A549 (cell line): ENCODE data around the gene MYO1E. TPM values are rescaled to one million over a fixed set of nuclear protein-coding genes. Genes with fewer than 3 reads are reported as not detected.

Experiments
- ATAC-seq, 2 experiments: fragments of 200-7000 bp in 1 of 2; fragments of >200 bp in 1 of 2; cut with Nextera tagmentation in 1 of 2; cut with Tn5 transposase in 1 of 2; 3 replicates each; pipeline versions ENCODE4 v1.8.0 to v1.9.1; 2018 to 2020; ENCODE audit warnings: mild to moderate bottlenecking in 1 of 2, moderate library complexity in 1 of 2
- CTCF ChIA-PET: fragments of 300-600 bp; sonication (Branson Sonifier 250); formaldehyde crosslinking; extraction: SDS; loops from one replicate; lab custom pipeline; 2021; ENCODE audit warnings: antibody characterized with exemption, inconsistent platforms; lab: Yijun Ruan, JAX
- POLR2A ChIA-PET: fragments of 350-600 bp; formaldehyde crosslinking; extraction: SDS; loops from one replicate; lab custom pipeline; 2021; ENCODE audit warnings: antibody characterized with exemption, inconsistent platforms; lab: Yijun Ruan, JAX
- DNase-seq, 2 experiments: peaks; one replicate each; pipeline versions ENCODE4 v3.0.0 to v3.0.0-alpha.2; 2011 to 2016; ENCODE audit warnings: low read depth in 1 of 2, low spot score in 1 of 2
- FAIRE-seq: peaks from 2 replicates; lab custom pipeline; 2011; peaks lifted over from hg19 to GRCh38; lab: Jason Lieb, UNC
- H3K27ac ChIP-seq, 2 experiments: fragments of >200 bp; sonication (Bioruptor Twin); formaldehyde crosslinking; 3 replicates each; pipeline ENCODE4 v1.5.1; 2016 to 2017
- H3K4me1 ChIP-seq: fragments of >200 bp; sonication (Bioruptor Twin); formaldehyde crosslinking; 3 replicates; pipeline ENCODE4 v1.6.1; 2016
- H3K4me2 ChIP-seq: fragments of >200 bp; sonication (Bioruptor Twin); formaldehyde crosslinking; 3 replicates; pipeline ENCODE4 v1.6.1; 2016
- H3K4me3 ChIP-seq: fragments of >200 bp; sonication (Bioruptor Twin); formaldehyde crosslinking; 3 replicates; pipeline ENCODE4 v1.5.1; 2016
- H3K9me3 ChIP-seq: fragments of >200 bp; sonication (Bioruptor Twin); formaldehyde crosslinking; 3 replicates; pipeline ENCODE4 v1.6.1; 2016
- BCL3 ChIP-seq: fragments of >200 bp; sonication (Bioruptor Twin); formaldehyde crosslinking; IDR thresholded peaks from 3 replicates; pipeline ENCODE4 v1.6.1; 2016
- CBX2 ChIP-seq: fragments of 200-600 bp; sonication (generic); IDR thresholded peaks from 2 replicates; pipeline ENCODE4 v1.6.1; 2016; ENCODE audit warnings: low read depth, mild to moderate bottlenecking, borderline replicate concordance
- CBX8 ChIP-seq: fragments of 200-600 bp; sonication (generic); IDR thresholded peaks from 2 replicates; pipeline ENCODE4 v1.6.1; 2016
- CHD4 ChIP-seq: fragments of 200-600 bp; sonication (generic); IDR thresholded peaks from 2 replicates; pipeline ENCODE4 v1.6.1; 2016; ENCODE audit warnings: antibody characterized with exemption, mild to moderate bottlenecking, borderline replicate concordance
- EHF ChIP-seq: fragments of 250-450 bp; sonication (Bioruptor Pico); IDR thresholded peaks from 2 replicates; pipeline ENCODE4 v1.5.0; 2020; ENCODE audit warnings: mild to moderate bottlenecking
- EHMT2 ChIP-seq: fragments of 200-600 bp; sonication (generic); IDR thresholded peaks from 2 replicates; pipeline ENCODE4 v1.6.1; 2016; ENCODE audit warnings: antibody characterized with exemption, low read depth, mild to moderate bottlenecking, moderate library complexity
- EP300 ChIP-seq, 2 experiments: fragments of >200 bp; sonication (Bioruptor Twin); formaldehyde crosslinking; IDR thresholded peaks; 2 replicates in 1 of 2; 3 replicates in 1 of 2; pipeline ENCODE4 v1.6.1; 2016 to 2017
- FOXS1 ChIP-seq: fragments of 250-450 bp; sonication (Bioruptor Pico); IDR thresholded peaks from 2 replicates; pipeline ENCODE4 v1.5.0; 2020; ENCODE audit warnings: mild to moderate bottlenecking, moderate library complexity
- GATA3 ChIP-seq: IDR thresholded peaks from 2 replicates; pipeline ENCODE4 v1.6.1; 2012; ENCODE audit warnings: borderline replicate concordance
- HDAC2 ChIP-seq: fragments of 200-600 bp; sonication (generic); IDR thresholded peaks from 2 replicates; pipeline ENCODE4 v1.6.1; 2016
- HES2 ChIP-seq: fragments of >200 bp; sonication (Bioruptor Twin); formaldehyde crosslinking; IDR thresholded peaks from 2 replicates; pipeline ENCODE4 v1.6.1; 2016
- HMGXB4 ChIP-seq: fragments of 250-450 bp; sonication (Bioruptor Pico); IDR thresholded peaks from 2 replicates; pipeline ENCODE4 v1.5.0; 2021; ENCODE audit warnings: mild to moderate bottlenecking, moderate library complexity, borderline replicate concordance
- JUN ChIP-seq, 2 experiments: fragments of >200 bp; sonication (Bioruptor Twin); formaldehyde crosslinking; IDR thresholded peaks; 2 replicates in 1 of 2; 3 replicates in 1 of 2; pipeline ENCODE4 v1.6.1; 2016 to 2017
- MAX ChIP-seq: IDR thresholded peaks from 2 replicates; pipeline ENCODE4 v1.6.1; 2012
- MYC ChIP-seq: IDR thresholded peaks from 2 replicates; pipeline ENCODE4 v1.6.1; 2012; ENCODE audit warnings: mild to moderate bottlenecking, inconsistent platforms, low read length, improper control_type of control experiment, borderline replicate concordance
- NPAS2 ChIP-seq: fragments of 250-450 bp; sonication (Bioruptor Pico); IDR thresholded peaks from 2 replicates; pipeline ENCODE4 v1.8.0; 2022; ENCODE audit warnings: mild to moderate bottlenecking, moderate library complexity, borderline replicate concordance
- PHF8 ChIP-seq: fragments of 200-600 bp; sonication (generic); IDR thresholded peaks from 2 replicates; pipeline ENCODE4 v1.6.1; 2016; ENCODE audit warnings: low read depth, mild to moderate bottlenecking, antibody characterized with exemption, moderate library complexity, borderline replicate concordance
- POLR2A ChIP-seq: IDR thresholded peaks from 2 replicates; pipeline ENCODE4 v1.6.1; 2012; ENCODE audit warnings: mild to moderate bottlenecking, low read length
- RAD21 ChIP-seq, 2 experiments: fragments of >200 bp in 1 of 2; sonication (Bioruptor Twin) in 1 of 2; formaldehyde crosslinking in 1 of 2; IDR thresholded peaks in 1 of 2; conservative IDR thresholded peaks in 1 of 2; 2 replicates in 1 of 2; 3 replicates in 1 of 2; pipeline ENCODE4 v1.6.1; 2012 to 2018; ENCODE audit warnings: inconsistent platforms in 1 of 2
- SMC3 ChIP-seq: fragments of >200 bp; sonication (Bioruptor Twin); formaldehyde crosslinking; IDR thresholded peaks from 3 replicates; pipeline ENCODE4 v1.6.1; 2018; ENCODE audit warnings: inconsistent platforms
- SREBF2 ChIP-seq: fragments of 450-650 bp; IDR thresholded peaks from 2 replicates; pipeline ENCODE4 v1.6.1; 2014; ENCODE audit warnings: mild to moderate bottlenecking, moderate library complexity
- ZC3H11A ChIP-seq: fragments of 450-650 bp; IDR thresholded peaks from 2 replicates; pipeline ENCODE4 v1.6.1; 2014; ENCODE audit warnings: antibody characterized with exemption, mild to moderate bottlenecking
- ZFP36 ChIP-seq: fragments of 450-650 bp; IDR thresholded peaks from 2 replicates; pipeline ENCODE4 v1.6.1; 2014; ENCODE audit warnings: borderline replicate concordance; ENCODE audit not compliant: partially characterized antibody
- ZSCAN20 ChIP-seq: fragments of 250-450 bp; sonication (Bioruptor Pico); IDR thresholded peaks from 2 replicates; pipeline ENCODE4 v1.8.0; 2022; ENCODE audit warnings: mild to moderate bottlenecking, moderate library complexity
- WGBS: methylation state at CpG from one replicate; pipeline ENCODE4 v1.1.6; 2017; ENCODE audit errors: missing lambda C conversion rate; 5-methylcytosine and 5-hydroxymethylcytosine counted together
- polyA plus RNA-seq, 4 experiments: library from polyadenylated mRNA; depleted of rRNA in 3 of 4; stranded (reverse); fragments of >200 nt; fragmentation: RNase III in 1 of 4; extraction: RNeasy Plus Mini Kit Qiagen cat#74134 plus additional on column Dnase treatment in 1 of 4; gene quantifications; 2 replicates in 3 of 4; 3 replicates in 1 of 4; pipeline ENCODE4 v1.2.3, GENCODE V29; 2011 to 2017
- TF ChIP-seq, protein P1 (sequence below): fragments of 450-650 bp; IDR thresholded peaks from 2 replicates; pipeline ENCODE4 v1.6.1; 2014; ENCODE audit warnings: antibody characterized with exemption

The MYO1E gene
- polyA plus RNA-seq, 2 of the 4 experiments (the other 2 are of a cell fraction): 202 to 497 TPM

- ChIA-PET POLR2A (no interaction called here), CTCF (interaction anchor here (0.8 to 1.6 kb wide), 5 partner anchors 22 to 145 kb away, joined by 3 to 4 read pairs (median 3); no protein-coding TSS in a partner anchor)
- WGBS: 87% methylated on average over 5 of the region's 5 CpGs
- DNase-seq (no peak), FAIRE-seq (no peak), ATAC-seq (no peak)
- Histone ChIP-seq H3K9me3 (no peaks in the 10 kb centered on the region), H3K4me3 (no peak overlapping the region), H3K4me1 (peaks cover 98% of the 10 kb centered on the region), H3K4me2 (no peak overlapping the region), H3K27ac (peak overlapping the region in 1 of 2 experiments; percentile 86; a peak in 4 of 6 replicates)
- TF ChIP-seq PHF8 (no peak), CHD4 (no peak), HMGXB4 (CRISPR knock-in tag) (no peak), ZSCAN20 (CRISPR knock-in tag) (no peak), NPAS2 (CRISPR knock-in tag) (no peak), MAX (no peak), POLR2A (no peak), EHF (no peak), RAD21 (conservative IDR thresholded peaks at IDR 0.05 in 1 of 2, IDR thresholded peaks at IDR 0.05 in 1 of 2) (no peak), CBX8 (no peak), SREBF2 (no peak), HDAC2 (no peak), MYC (no peak; the same call in 1 of the 2 replicates), EHMT2 (no peak), SMC3 (no peak)
Measured at GRCh38 chr15:59347915-59348314, 24.8 kb downstream of the MYO1E start.

DNA sequence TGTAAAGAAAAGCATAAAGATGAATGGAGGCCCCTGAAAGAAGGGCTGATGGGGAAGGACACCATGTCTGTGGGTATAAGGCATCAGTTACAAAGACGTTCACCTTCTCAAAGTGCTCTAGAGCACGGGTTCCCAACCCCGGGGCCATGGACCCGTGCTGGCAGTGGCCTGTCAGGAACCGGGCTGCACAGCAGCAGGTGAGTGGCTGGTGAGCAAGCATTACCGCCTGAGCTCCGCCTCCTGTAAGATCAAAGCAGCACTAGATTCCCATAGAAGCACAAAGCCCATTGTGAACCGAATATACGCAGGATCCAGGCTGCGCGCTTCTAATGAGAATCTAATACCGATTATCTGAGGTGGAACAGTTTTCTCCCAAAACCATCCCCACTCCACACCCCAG is 25.7 kb downstream of the MYO1E start:
- ATAC-seq (no peak), DNase-seq (no peak)
- ChIA-PET CTCF (interaction anchor here (1.1 to 1.8 kb wide), 3 partner anchors 11 to 66 kb away, joined by 3 to 4 read pairs (median 4); no protein-coding TSS in a partner anchor), POLR2A (no interaction called here)
- H3K4me3 ChIP-seq: no peak overlapping the region
- 92% methylated on average over 12 of the region's 12 CpGs for WGBS
- peak overlapping the region in 1 of 2 experiments; percentile 31; a peak in 3 of 6 replicates for H3K27ac ChIP-seq
- peak in 1 of 2 experiments; percentile 12; a peak in 1 of 5 replicates for TF ChIP-seq JUN (IDR thresholded peaks at IDR 0.05)
- TF ChIP-seq EHF: no peak
- TF ChIP-seq ZFP36: no peak
- TF ChIP-seq EHMT2: no peak
- TF ChIP-seq HES2: no peak
- TF ChIP-seq RAD21 (conservative IDR thresholded peaks at IDR 0.05 in 1 of 2, IDR thresholded peaks at IDR 0.05 in 1 of 2): no peak
- TF ChIP-seq ZSCAN20 (CRISPR knock-in tag): no peak
- TF ChIP-seq, all 56 proteins: peak for 1
- H3K9me3 ChIP-seq: no peaks in the 10 kb centered on the region
- FAIRE-seq: no peak
- H3K4me1 ChIP-seq: peaks cover 95% of the 10 kb centered on the region
- H3K4me2 ChIP-seq: no peak overlapping the region

DNA sequence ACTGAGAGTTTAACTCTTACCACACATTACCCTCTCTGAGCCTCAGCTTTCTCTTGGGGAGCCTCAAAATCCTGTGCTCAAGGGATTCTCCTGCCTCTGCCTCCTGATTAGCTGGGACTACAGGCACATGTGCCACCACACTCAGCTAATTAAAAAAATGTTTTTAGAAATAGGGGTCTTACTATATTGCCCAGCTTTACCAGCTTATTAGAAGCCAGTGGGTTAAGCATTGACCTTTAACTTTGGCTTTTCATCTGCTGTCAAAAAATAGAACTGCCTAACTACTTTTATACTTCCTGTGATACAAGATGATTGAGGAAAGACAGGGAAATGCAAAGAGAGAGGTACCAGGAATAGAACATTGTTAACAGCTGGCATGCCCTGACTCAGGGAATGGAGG is 27.3 kb downstream of the MYO1E start:
- TF ChIP-seq EP300 (IDR thresholded peaks at IDR 0.05) (no peak), BCL3 (no peak), GATA3 (no peak), CBX2 (no peak), FOXS1 (no peak), CHD4 (no peak), ZC3H11A (no peak), EHF (no peak)
- TF ChIP-seq, protein P1, sequence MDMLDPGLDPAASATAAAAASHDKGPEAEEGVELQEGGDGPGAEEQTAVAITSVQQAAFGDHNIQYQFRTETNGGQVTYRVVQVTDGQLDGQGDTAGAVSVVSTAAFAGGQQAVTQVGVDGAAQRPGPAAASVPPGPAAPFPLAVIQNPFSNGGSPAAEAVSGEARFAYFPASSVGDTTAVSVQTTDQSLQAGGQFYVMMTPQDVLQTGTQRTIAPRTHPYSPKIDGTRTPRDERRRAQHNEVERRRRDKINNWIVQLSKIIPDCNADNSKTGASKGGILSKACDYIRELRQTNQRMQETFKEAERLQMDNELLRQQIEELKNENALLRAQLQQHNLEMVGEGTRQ: no peak
- H3K4me1 ChIP-seq: peaks cover 84% of the 10 kb centered on the region
- H3K4me2 ChIP-seq: no peak overlapping the region
- no peak overlapping the region for H3K4me3 ChIP-seq
- FAIRE-seq (no peak), DNase-seq (no peak), ATAC-seq (no peak)
- ChIA-PET POLR2A (interaction anchor here (1.2 kb wide), 1 partner anchor 16 kb away, joined by 3 read pairs; no protein-coding TSS in a partner anchor), CTCF (interaction anchor here (0.9 to 1.8 kb wide), 3 partner anchors 9 to 28 kb away, joined by 3 to 5 read pairs (median 4); no protein-coding TSS in a partner anchor)
- H3K27ac ChIP-seq: peak overlapping the region in 1 of 2 experiments; percentile 27; a peak in 2 of 6 replicates
- no peaks in the 10 kb centered on the region for H3K9me3 ChIP-seq
